ENCODE results near the gene IL17RD. TPM values are rescaled to one million over a fixed set of nuclear protein-coding genes. Genes with fewer than 3 reads are reported as not detected.
A peak's percentile ranks its signal among the peaks of the same experiment; 100 is the strongest.

IL17RD gene
- total and polyA plus RNA-seq, 5 donors: 0.59 to 2.8 (median 2.1) TPM

DNA sequence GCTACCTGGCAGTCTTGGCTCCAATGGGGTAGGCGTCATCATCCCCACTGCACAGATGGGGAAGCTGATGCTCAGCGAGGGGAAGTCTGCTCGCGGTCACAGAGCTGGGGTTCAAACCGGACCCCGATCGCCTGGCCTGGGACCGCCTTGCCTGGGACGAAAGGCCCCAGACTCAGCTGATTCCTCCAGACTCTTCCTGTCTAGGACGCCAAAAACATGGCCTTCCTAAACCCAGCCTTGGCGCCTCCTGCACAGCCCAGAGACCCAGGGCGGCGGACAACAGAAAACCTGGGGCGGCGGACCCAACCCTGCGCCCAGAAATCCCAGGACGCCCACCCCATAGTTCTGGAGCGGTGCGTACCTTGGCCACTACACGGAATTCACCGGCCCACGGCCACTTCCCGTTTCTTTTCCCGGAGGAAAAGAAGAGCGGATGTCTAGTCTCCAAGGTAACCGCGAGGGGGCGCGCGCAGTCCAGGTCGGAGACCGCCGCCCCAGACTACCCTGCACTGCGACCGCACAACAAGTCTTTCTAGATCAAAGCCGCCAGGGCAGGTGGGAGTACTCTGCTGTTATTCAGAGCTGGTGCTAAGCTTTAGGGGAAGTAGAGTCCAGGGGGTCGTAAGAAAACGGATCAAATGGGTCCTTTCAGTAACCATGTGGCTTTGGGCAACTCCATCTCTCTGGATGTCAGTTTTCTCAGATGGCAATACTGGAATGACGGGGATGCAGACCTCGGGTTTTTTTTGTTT, 4.9 kb upstream of the IL17RD start:
- 10% methylated on average over 40 of the region's 40 CpGs for WGBS
- H3K9me3 ChIP-seq (ENCODE audit: control insufficient read depth, low read length): no peaks in the 10 kb centered on the region
- DNase-seq: peak; percentile 79 to 88 (median 86)
- peak overlapping the region; percentile 50 for H3K4me3 ChIP-seq (ENCODE audit: low read length)
- H3K27me3 ChIP-seq (ENCODE audit: control insufficient read depth, insufficient read depth): no peaks in the 10 kb centered on the region
- ATAC-seq: peak; percentile 83 to 87
- no peak overlapping the region for H3K27ac ChIP-seq (ENCODE audit: low read length)
- intact Hi-C loops (cut with DNase I): loop anchor here in 1 of 4 donors (5.0 kb wide), 1 partner anchor 262 kb away; no protein-coding TSS in a partner anchor
- peaks cover 4% of the 10 kb centered on the region for H3K4me1 ChIP-seq (ENCODE audit: control insufficient read depth, insufficient read depth, low read length)

DNA sequence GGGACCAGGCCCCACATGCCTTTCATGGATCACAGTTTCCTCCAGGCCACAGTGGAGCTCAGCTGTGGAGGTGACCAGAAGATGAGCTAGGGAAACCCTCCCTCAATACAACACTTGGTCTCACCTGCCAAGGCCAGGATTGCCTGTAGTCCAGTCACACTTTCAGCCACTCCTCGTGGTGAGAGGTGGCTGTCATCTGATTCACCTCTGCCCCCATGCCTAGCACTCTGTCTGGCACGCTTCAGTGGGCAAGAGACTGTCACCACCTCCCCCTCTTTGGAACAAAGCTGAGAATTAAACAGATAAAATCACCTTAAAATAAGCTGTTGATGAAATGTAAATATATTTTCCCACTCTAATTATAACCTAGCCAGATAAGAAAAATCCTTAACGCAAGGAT, 4.0 kb upstream of the IL17RD start:
- intact Hi-C loops (cut with DNase I): no loop called here
- no peak overlapping the region for H3K4me3 ChIP-seq (ENCODE audit: low read length)
- 55% methylated on average over 3 of the region's 3 CpGs for WGBS
- peaks cover 5% of the 10 kb centered on the region for H3K4me1 ChIP-seq (ENCODE audit: control insufficient read depth, insufficient read depth, low read length)
- no peaks in the 10 kb centered on the region for H3K9me3 ChIP-seq (ENCODE audit: control insufficient read depth, low read length)
- no peaks in the 10 kb centered on the region for H3K27me3 ChIP-seq (ENCODE audit: control insufficient read depth, insufficient read depth)
- H3K27ac ChIP-seq (ENCODE audit: low read length): no peak overlapping the region
- DNase-seq: no peak
- no peak for ATAC-seq

DNA sequence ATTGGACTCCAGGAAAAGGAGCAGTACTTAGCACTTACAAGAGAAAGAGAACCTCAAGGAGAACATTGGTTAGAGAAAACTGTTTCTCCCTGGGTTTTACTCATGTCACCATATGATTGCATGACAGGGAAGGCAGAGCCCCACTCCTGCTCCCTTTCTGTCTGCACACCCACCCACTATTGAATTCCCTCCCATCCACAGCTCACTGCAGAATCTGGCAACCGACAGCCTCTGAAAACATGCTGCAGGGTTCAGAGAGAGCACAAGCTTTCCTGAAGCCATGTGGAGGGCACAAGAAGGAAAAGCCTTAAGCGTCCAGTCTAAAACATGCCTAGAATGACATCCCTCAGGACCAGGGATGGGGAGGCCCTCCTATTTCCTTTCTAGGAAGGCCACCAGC, 3.0 kb upstream of the IL17RD start:
- WGBS: 55% methylated on average over 2 of the region's 2 CpGs

DNA sequence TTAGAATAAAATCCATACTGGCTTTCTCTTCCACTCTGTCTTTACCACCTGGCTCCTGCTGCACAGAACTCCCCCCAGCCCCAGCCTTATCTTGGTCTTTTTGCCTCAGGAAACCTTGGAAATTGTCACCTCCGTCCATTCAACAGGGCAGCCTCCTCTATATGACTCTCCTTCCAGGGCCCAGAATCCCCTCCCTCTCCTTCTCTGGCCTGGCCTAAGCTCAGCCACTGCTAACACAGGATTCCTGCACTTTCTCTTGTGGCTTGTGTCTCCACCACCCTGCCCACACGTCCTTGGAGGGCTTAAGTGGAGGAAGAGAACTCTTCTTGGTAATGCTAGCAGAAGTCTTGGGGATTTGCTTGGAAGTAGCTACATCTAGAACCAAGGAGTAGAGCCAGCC, 1.5 kb upstream of the IL17RD start:
- no peaks in the 10 kb centered on the region for H3K9me3 ChIP-seq (ENCODE audit: control insufficient read depth, low read length)
- 68% methylated on average over 2 of the region's 2 CpGs for WGBS
- peaks cover 7% of the 10 kb centered on the region for H3K4me1 ChIP-seq (ENCODE audit: control insufficient read depth, insufficient read depth, low read length)
- intact Hi-C loops (cut with DNase I): no loop called here
- H3K27ac ChIP-seq (ENCODE audit: low read length): no peak overlapping the region
- ATAC-seq: no peak
- no peak for DNase-seq
- H3K4me3 ChIP-seq (ENCODE audit: low read length): no peak overlapping the region
- no peaks in the 10 kb centered on the region for H3K27me3 ChIP-seq (ENCODE audit: control insufficient read depth, insufficient read depth)

More for the DNA sequence above, 3.0 kb upstream of the IL17RD start:
- Histone ChIP-seq H3K9me3 (ENCODE audit: control insufficient read depth, low read length) (no peaks in the 10 kb centered on the region), H3K27me3 (ENCODE audit: control insufficient read depth, insufficient read depth) (no peaks in the 10 kb centered on the region), H3K4me1 (ENCODE audit: control insufficient read depth, insufficient read depth, low read length) (peaks cover 7% of the 10 kb centered on the region), H3K4me3 (ENCODE audit: low read length) (no peak overlapping the region), H3K27ac (ENCODE audit: low read length) (no peak overlapping the region)
- no peak for DNase-seq
- intact Hi-C loops (cut with DNase I): no loop called here
- no peak for ATAC-seq

DNA sequence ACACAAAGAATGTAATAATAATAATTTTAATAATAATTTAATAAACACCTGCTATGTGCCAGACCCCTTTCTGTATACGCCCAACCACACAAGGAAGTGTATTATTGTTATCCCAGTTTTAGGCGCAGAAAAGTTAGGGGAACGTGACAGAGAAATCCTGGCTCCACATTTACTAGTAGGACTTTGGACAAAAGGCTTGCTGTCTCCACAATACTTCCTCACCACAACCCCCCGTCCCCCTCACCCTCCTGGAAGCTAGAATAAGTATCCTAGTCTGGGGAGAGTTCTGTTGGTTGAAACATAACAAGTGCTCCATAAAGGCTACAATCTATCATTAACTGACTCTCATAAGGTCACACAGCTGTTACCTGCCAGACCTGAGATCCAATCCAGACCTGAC, 488 bp upstream of the IL17RD start:
- Histone ChIP-seq H3K27ac (ENCODE audit: low read length) (no peak overlapping the region), H3K4me3 (ENCODE audit: low read length) (peak overlapping the region; percentile 83), H3K27me3 (ENCODE audit: control insufficient read depth, insufficient read depth) (no peaks in the 10 kb centered on the region), H3K4me1 (ENCODE audit: control insufficient read depth, insufficient read depth, low read length) (peaks cover 7% of the 10 kb centered on the region), H3K9me3 (ENCODE audit: control insufficient read depth, low read length) (no peaks in the 10 kb centered on the region)
- 30% methylated on average over 4 of the region's 4 CpGs for WGBS
- DNase-seq: no peak
- ATAC-seq: no peak
- intact Hi-C loops (cut with DNase I): no loop called here

DNA sequence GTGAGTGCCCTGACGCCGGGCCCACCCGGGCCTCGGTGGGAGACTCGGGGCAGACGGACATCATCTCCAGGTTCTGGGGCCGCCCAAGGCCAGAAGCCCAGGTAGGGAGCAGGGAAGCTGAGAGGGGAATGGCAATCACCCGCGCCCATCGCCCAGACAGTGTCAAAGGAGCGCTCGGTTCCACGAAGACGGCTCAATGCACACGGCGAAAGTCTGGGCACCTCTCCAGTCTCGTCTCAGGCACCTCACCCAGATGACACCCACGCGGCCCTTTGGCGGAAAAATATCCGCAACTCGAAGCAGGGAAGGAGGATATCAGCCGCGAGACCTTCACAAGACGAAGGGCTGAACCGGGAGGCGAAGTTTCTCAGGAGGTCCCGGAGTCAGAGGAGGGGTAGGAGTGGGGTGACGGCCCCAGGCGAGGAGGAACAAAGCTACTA, 916 bp downstream of the IL17RD start:
- DNase-seq (peak; percentile 62 to 80 (median 74)), ATAC-seq (peak; percentile 36 to 45)
- Histone ChIP-seq H3K27me3 (ENCODE audit: control insufficient read depth, insufficient read depth) (no peaks in the 10 kb centered on the region), H3K27ac (ENCODE audit: low read length) (no peak overlapping the region), H3K4me3 (ENCODE audit: low read length) (peak overlapping the region; percentile 83), H3K9me3 (ENCODE audit: control insufficient read depth, low read length) (no peaks in the 10 kb centered on the region), H3K4me1 (ENCODE audit: control insufficient read depth, insufficient read depth, low read length) (peaks cover 8% of the 10 kb centered on the region)
- intact Hi-C loops (cut with DNase I): no loop called here
- 6% methylated on average over 30 of the region's 30 CpGs for WGBS

DNA sequence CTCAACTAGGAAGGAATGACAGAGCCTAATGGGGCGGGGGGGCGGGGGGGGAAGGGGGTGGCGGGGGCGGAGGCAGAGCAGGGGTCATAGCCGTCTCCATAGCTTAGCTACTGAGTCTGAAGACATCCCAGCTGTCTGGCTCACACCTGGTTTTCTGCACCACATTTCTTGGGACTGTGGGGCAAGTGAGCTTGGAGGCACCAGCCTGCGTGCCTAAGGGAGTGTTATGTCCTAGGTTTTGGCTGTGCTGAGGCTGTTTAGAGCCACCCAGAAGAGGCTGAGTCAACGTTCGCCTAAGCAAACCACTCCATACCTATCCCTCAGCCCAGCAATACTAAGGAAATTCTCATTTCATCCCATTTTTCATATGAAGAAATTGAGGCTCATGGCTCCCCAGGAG, 1.4 kb downstream of the IL17RD start:
- H3K9me3 ChIP-seq (ENCODE audit: control insufficient read depth, low read length): no peaks in the 10 kb centered on the region
- H3K4me1 ChIP-seq (ENCODE audit: control insufficient read depth, insufficient read depth, low read length): peaks cover 8% of the 10 kb centered on the region
- no peak overlapping the region for H3K4me3 ChIP-seq (ENCODE audit: low read length)
- intact Hi-C loops (cut with DNase I): no loop called here
- no peak overlapping the region for H3K27ac ChIP-seq (ENCODE audit: low read length)
- no peak for DNase-seq
- ATAC-seq: no peak
- H3K27me3 ChIP-seq (ENCODE audit: control insufficient read depth, insufficient read depth): no peaks in the 10 kb centered on the region
- whole genome bisulfite sequencing: 60% methylated on average over 8 of the region's 8 CpGs

DNA sequence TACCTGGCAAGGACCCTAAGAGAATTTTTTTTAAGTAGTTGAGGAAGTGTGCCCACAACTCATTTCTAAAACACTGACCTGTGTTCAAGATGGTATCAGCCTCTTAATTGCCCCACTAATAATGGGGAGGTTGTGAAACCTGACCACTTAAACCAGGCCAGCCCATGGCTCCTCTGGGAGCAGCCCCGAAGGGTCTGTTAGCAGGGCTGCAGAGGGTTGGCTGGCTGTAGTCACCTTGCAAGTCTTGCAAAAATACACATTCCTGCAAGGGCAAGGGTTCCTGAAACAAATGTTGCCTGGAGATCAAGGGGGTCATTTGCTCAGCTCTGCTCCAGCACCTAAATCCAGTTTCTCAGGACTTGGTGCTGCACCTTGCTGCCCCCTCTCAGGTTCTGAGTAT, 3.2 kb downstream of the IL17RD start:
- Histone ChIP-seq H3K4me1 (ENCODE audit: control insufficient read depth, insufficient read depth, low read length) (peaks cover 8% of the 10 kb centered on the region), H3K27ac (ENCODE audit: low read length) (no peak overlapping the region), H3K9me3 (ENCODE audit: control insufficient read depth, low read length) (no peaks in the 10 kb centered on the region), H3K4me3 (ENCODE audit: low read length) (no peak overlapping the region), H3K27me3 (ENCODE audit: control insufficient read depth, insufficient read depth) (no peaks in the 10 kb centered on the region)
- ATAC-seq (no peak), DNase-seq (no peak)
- 78% methylated on average over 1 of the region's 1 CpG for WGBS
- intact Hi-C loops (cut with DNase I): no loop called here

DNA sequence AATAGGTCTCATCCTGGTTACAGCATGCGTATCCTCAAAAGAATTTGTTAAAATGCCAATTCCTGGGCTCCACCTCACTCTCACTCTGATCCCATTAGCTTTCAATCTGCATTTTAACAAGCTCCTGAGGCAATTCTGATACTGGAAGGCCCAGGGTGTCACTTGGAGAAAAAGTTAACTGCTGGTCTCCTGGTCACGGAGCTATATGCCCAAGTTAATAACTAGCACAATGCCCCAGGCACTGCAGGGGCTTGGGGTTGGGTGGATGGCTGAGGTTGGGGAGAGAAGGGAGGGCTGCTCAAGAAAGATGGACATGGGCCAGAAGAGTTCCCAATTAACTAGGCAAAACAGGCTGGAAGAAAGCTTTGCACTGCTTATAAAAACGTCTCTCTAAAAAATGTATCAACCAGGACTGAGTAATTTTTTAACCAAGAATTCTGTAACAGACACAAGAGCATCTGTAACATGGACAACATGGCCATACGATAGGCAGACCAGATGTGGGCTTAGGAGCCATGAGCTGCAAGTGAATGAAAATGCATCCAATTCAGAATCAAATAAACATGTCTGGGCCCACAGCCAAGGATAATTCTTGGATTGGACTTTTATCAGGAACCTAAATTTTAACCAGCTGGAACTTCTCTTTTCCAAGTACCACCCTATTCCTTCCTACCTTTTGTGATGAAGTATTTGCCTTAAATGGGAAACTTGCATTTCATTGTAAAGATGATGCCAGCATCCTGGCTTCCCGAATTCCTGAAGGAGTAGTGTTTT, 4.2 kb downstream of the IL17RD start:
- no peaks in the 10 kb centered on the region for H3K9me3 ChIP-seq (ENCODE audit: control insufficient read depth, low read length)
- no peak overlapping the region for H3K4me3 ChIP-seq (ENCODE audit: low read length)
- intact Hi-C loops (cut with DNase I): no loop called here
- no peak overlapping the region for H3K27ac ChIP-seq (ENCODE audit: low read length)
- H3K27me3 ChIP-seq (ENCODE audit: control insufficient read depth, insufficient read depth): no peaks in the 10 kb centered on the region
- WGBS: 31% methylated on average over 5 of the region's 5 CpGs
- H3K4me1 ChIP-seq (ENCODE audit: control insufficient read depth, insufficient read depth, low read length): peaks cover 8% of the 10 kb centered on the region
- ATAC-seq (peak in 1 of 2 donors; percentile 3), DNase-seq (peak in 1 of 3 donors; percentile 41)

DNA sequence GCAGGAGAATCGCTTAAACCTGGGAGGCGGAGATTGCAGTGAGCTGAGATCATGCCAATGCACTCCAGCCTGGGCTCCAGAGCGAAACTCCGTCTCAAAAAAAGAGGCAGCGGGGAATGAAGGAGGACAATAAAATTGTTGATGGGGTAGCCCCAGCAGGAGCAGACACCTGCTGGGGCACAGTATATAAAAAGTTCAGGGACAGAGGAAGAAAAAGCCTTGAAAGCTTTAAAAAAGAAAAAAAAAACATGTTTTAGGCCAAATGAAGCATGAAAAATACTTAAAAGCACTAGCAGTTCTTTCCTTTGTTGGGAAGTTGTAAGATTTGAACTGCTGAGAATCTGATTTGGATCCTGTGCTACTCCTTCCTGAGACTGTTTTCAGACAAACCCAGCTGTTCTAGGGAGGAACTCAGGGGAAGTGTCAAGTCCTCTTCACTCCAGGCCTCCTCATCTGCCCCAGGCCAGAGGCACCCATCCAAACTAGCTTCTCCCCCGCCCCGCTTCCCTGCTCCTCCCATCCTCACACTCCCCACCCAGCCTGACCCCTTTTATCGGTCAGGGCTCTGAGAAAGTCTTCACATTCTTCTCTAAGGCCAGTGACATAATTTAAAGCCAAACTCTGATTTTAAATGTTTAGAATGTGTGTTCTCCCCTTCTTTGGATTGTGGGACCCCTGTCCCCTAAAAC, 4.9 kb downstream of the IL17RD start:
- WGBS: 70% methylated on average over 8 of the region's 8 CpGs

More for the DNA sequence above, 4.9 kb downstream of the IL17RD start:
- Histone ChIP-seq H3K4me1 (ENCODE audit: control insufficient read depth, insufficient read depth, low read length) (peaks cover 8% of the 10 kb centered on the region), H3K4me3 (ENCODE audit: low read length) (no peak overlapping the region), H3K9me3 (ENCODE audit: control insufficient read depth, low read length) (no peaks in the 10 kb centered on the region), H3K27me3 (ENCODE audit: control insufficient read depth, insufficient read depth) (no peaks in the 10 kb centered on the region), H3K27ac (ENCODE audit: low read length) (no peak overlapping the region)
- intact Hi-C loops (cut with DNase I): no loop called here
- DNase-seq (peak; percentile 51 to 79 (median 77)), ATAC-seq (peak; percentile 61 to 81)

Data from right cardiac atrium (tissue), 5 donors.